CD4-positive, alpha-beta T cell treated with Interleukin-4 for 4 hours (primary cell): ENCODE results near the gene CTBS.

Experiments used
- DNase-seq: peaks from one replicate; pipeline ENCODE4 v3.0.0-alpha.2; 2020

The CTBS gene

GRCh38 chr1:84505493-84506001, 68.7 kb downstream of the CTBS start:
- DNase-seq = no peak

GRCh38 chr1:84504580-84505492, 69.4 kb downstream of the CTBS start:
- peak; percentile 12 for DNase-seq

- DNase-seq = no peak
Observed at GRCh38 chr1:84502927-84503326, 71.3 kb downstream of the CTBS start.
